HEK293 (cell line): ENCODE results near the gene LRRC8E.

Experiments
- CTCF ChIA-PET: fragments of 350-600 bp; formaldehyde crosslinking; extraction: SDS; loops from one replicate; lab custom pipeline; 2021; ENCODE audit warnings: antibody characterized with exemption; lab: Yijun Ruan, JAX
- POLR2A ChIA-PET: fragments of 300-600 bp; formaldehyde crosslinking; extraction: SDS; loops from one replicate; lab custom pipeline; 2020; ENCODE audit warnings: antibody characterized with exemption, inconsistent platforms; lab: Yijun Ruan, JAX
- H3K27ac ChIP-seq: fragments of 200-500 bp; sonication (Bioruptor generic); 2 replicates; pipeline ENCODE4 v1.5.1; 2014; ENCODE audit warnings: low read depth, low read length, control low read depth, inconsistent platforms; ENCODE audit errors: extremely low read depth
- H3K36me3 ChIP-seq, 2 experiments: fragments of 200-500 bp in 1 of 2; sonication (Bioruptor generic) in 1 of 2; 1 replicate in 1 of 2; 2 replicates in 1 of 2; pipeline ENCODE4 v1.5.1; 2014 to 2017; ENCODE audit warnings: inconsistent platforms in 2 of 2, low read length in 2 of 2; ENCODE audit not compliant: control insufficient read depth in 2 of 2, insufficient read depth in 1 of 2
- H3K4me1 ChIP-seq: fragments of 200-500 bp; sonication (Bioruptor generic); 2 replicates; pipeline ENCODE4 v1.5.1; 2014; ENCODE audit warnings: mild to moderate bottlenecking, low read length, inconsistent platforms; ENCODE audit not compliant: control insufficient read depth, insufficient read depth
- H3K4me3 ChIP-seq: 2 replicates; pipeline ENCODE4 v1.5.1; 2011; ENCODE audit warnings: low read depth, mild to moderate bottlenecking, control low read depth, low read length, moderate library complexity
- H3K9me3 ChIP-seq: fragments of 200-500 bp; sonication (Bioruptor generic); 2 replicates; pipeline ENCODE4 v1.5.1; 2014; ENCODE audit warnings: low read depth, low read length, inconsistent platforms; ENCODE audit not compliant: control insufficient read depth, insufficient read depth
- BCL11A ChIP-seq: fragments of 450-650 bp; formaldehyde crosslinking; IDR thresholded peaks from 2 replicates; pipeline ENCODE4 v1.5.1; 2016; ENCODE audit warnings: low read depth, missing biosample characterization, missing genetic modification characterization
- BCL11B ChIP-seq: fragments of 450-650 bp; formaldehyde crosslinking; IDR thresholded peaks from 2 replicates; pipeline ENCODE4 v1.5.1; 2016; ENCODE audit warnings: low read depth, missing biosample characterization, missing genetic modification characterization
- GLIS1 ChIP-seq: fragments of 450-650 bp; formaldehyde crosslinking; IDR thresholded peaks from 2 replicates; pipeline ENCODE4 v1.5.1; 2016; ENCODE audit warnings: missing biosample characterization, missing genetic modification characterization
- GLIS2 ChIP-seq: fragments of 450-650 bp; formaldehyde crosslinking; IDR thresholded peaks from 2 replicates; pipeline ENCODE4 v1.5.1; 2016; ENCODE audit warnings: missing biosample characterization, missing genetic modification characterization
- REPIN1 ChIP-seq: fragments of 450-650 bp; formaldehyde crosslinking; IDR thresholded peaks from 2 replicates; pipeline ENCODE4 v1.5.1; 2017; ENCODE audit warnings: missing biosample characterization, missing genetic modification characterization, low read depth
- TCF7L2 ChIP-seq: IDR thresholded peaks from 2 replicates; pipeline ENCODE4 v1.6.1; 2011; ENCODE audit warnings: low read depth, mild to moderate bottlenecking, inconsistent platforms, low read length, moderate library complexity, borderline replicate concordance
- ZBTB21 ChIP-seq: fragments of 450-650 bp; formaldehyde crosslinking; IDR thresholded peaks from 2 replicates; pipeline ENCODE4 v1.5.1; 2017; ENCODE audit warnings: missing biosample characterization, missing genetic modification characterization
- ZIC2 ChIP-seq: fragments of 450-650 bp; formaldehyde crosslinking; IDR thresholded peaks from 2 replicates; pipeline ENCODE4 v1.5.1; 2016; ENCODE audit warnings: missing biosample characterization, missing genetic modification characterization
- ZNF394 ChIP-seq: fragments of 450-650 bp; formaldehyde crosslinking; IDR thresholded peaks from 2 replicates; pipeline ENCODE4 v1.5.1; 2016; ENCODE audit warnings: missing biosample characterization, missing genetic modification characterization, mild to moderate bottlenecking, moderate library complexity, borderline replicate concordance
- ZNF544 ChIP-seq: fragments of 450-650 bp; formaldehyde crosslinking; IDR thresholded peaks from 2 replicates; pipeline ENCODE4 v1.5.0; 2017; ENCODE audit warnings: missing biosample characterization, missing genetic modification characterization
- ZNF626 ChIP-seq: fragments of 450-650 bp; sonication (Bioruptor Pico); formaldehyde crosslinking; IDR thresholded peaks from 2 replicates; pipeline ENCODE4 v1.5.1; 2018; ENCODE audit warnings: missing biosample characterization, missing genetic modification characterization, inconsistent platforms
- ZNF660 ChIP-seq: fragments of 450-650 bp; IDR thresholded peaks from 2 replicates; pipeline ENCODE4 v1.5.1; 2018; ENCODE audit warnings: missing biosample characterization, mild to moderate bottlenecking, missing genetic modification characterization
- ZNF707 ChIP-seq: fragments of 450-650 bp; formaldehyde crosslinking; IDR thresholded peaks from 2 replicates; pipeline ENCODE4 v1.5.1; 2016; ENCODE audit warnings: missing biosample characterization, missing genetic modification characterization
- TF ChIP-seq, protein P1 (sequence below): fragments of 450-650 bp; formaldehyde crosslinking; IDR thresholded peaks from 2 replicates; pipeline ENCODE4 v1.5.1; 2016; ENCODE audit warnings: missing biosample characterization, missing genetic modification characterization, low read depth
- TF ChIP-seq, protein P2 (sequence below): fragments of 450-650 bp; formaldehyde crosslinking; IDR thresholded peaks from 2 replicates; pipeline ENCODE4 v1.5.1; 2016; ENCODE audit warnings: missing biosample characterization, missing genetic modification characterization
- TF ChIP-seq, protein P3 (sequence below): fragments of 450-650 bp; formaldehyde crosslinking; IDR thresholded peaks from 2 replicates; pipeline ENCODE4; 2016; ENCODE audit warnings: missing biosample characterization, missing genetic modification characterization
- TF ChIP-seq, protein P4 (sequence below): fragments of 450-650 bp; formaldehyde crosslinking; IDR thresholded peaks from 2 replicates; pipeline ENCODE4 v1.5.1; 2016; ENCODE audit warnings: missing biosample characterization, missing genetic modification characterization

Gene LRRC8E

DNA sequence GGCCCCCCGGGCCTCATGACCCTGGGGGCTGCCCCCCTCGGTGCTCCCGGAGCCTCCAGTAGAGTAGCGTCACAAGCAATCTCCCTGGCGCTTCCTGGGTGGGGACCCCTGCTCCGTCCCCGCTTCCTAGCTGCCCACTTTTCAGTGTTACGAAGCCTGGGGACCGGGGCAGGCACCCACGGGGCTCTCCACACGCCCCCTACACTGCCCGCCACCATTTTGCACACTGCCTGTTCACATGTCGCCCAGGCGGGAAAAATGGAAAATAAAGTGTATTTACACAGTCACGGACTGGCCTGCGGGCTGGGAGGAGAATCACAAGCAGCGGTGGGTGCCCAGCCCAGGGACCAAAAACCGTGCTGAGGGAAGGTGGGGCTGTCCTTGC is 23.6 kb upstream of the LRRC8E start:
- TF ChIP-seq ZBTB21 (no peak), ZNF707 (tag by site-specific recombination) (no peak), TCF7L2 (no peak), ZIC2 (tag by site-specific recombination) (no peak), ZNF626 (no peak), ZNF544 (tag by site-specific recombination) (no peak), ZNF660 (tag by site-specific recombination) (no peak), REPIN1 (tag by site-specific recombination) (no peak), BCL11B (tag by site-specific recombination) (no peak)
- TF ChIP-seq, protein P1, sequence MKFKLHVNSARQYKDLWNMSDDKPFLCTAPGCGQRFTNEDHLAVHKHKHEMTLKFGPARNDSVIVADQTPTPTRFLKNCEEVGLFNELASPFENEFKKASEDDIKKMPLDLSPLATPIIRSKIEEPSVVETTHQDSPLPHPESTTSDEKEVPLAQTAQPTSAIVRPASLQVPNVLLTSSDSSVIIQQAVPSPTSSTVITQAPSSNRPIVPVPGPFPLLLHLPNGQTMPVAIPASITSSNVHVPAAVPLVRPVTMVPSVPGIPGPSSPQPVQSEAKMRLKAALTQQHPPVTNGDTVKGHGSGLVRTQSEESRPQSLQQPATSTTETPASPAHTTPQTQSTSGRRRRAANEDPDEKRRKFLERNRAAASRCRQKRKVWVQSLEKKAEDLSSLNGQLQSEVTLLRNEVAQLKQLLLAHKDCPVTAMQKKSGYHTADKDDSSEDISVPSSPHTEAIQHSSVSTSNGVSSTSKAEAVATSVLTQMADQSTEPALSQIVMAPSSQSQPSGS = no peak
- TF ChIP-seq, protein P2, sequence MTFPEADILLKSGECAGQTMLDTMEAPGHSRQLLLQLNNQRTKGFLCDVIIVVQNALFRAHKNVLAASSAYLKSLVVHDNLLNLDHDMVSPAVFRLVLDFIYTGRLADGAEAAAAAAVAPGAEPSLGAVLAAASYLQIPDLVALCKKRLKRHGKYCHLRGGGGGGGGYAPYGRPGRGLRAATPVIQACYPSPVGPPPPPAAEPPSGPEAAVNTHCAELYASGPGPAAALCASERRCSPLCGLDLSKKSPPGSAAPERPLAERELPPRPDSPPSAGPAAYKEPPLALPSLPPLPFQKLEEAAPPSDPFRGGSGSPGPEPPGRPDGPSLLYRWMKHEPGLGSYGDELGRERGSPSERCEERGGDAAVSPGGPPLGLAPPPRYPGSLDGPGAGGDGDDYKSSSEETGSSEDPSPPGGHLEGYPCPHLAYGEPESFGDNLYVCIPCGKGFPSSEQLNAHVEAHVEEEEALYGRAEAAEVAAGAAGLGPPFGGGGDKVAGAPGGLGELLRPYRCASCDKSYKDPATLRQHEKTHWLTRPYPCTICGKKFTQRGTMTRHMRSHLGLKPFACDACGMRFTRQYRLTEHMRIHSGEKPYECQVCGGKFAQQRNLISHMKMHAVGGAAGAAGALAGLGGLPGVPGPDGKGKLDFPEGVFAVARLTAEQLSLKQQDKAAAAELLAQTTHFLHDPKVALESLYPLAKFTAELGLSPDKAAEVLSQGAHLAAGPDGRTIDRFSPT (tag by site-specific recombination) = no peak
- TF ChIP-seq, protein P3, sequence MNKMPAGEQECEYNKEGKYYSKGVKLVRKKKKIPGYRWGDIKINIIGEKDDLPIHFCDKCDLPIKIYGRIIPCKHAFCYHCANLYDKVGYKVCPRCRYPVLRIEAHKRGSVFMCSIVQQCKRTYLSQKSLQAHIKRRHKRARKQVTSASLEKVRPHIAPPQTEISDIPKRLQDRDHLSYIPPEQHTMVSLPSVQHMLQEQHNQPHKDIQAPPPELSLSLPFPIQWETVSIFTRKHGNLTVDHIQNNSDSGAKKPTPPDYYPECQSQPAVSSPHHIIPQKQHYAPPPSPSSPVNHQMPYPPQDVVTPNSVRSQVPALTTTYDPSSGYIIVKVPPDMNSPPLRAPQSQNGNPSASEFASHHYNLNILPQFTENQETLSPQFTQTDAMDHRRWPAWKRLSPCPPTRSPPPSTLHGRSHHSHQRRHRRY (tag by site-specific recombination) = no peak
- TF ChIP-seq, all 188 proteins: peak for 0
- Histone ChIP-seq H3K36me3 (peaks cover 0 to 13% of the 10 kb centered on the region in 2 experiments; a peak in 1 of 3 replicates), H3K4me3 (no peak overlapping the region), H3K4me1 (no peaks in the 10 kb centered on the region), H3K27ac (no peak overlapping the region), H3K9me3 (no peaks in the 10 kb centered on the region)
- ChIA-PET CTCF (interaction anchor here (1.7 kb wide), 1 partner anchor 12 kb away, joined by 6 read pairs; no protein-coding TSS in a partner anchor), POLR2A (no interaction called here)

DNA sequence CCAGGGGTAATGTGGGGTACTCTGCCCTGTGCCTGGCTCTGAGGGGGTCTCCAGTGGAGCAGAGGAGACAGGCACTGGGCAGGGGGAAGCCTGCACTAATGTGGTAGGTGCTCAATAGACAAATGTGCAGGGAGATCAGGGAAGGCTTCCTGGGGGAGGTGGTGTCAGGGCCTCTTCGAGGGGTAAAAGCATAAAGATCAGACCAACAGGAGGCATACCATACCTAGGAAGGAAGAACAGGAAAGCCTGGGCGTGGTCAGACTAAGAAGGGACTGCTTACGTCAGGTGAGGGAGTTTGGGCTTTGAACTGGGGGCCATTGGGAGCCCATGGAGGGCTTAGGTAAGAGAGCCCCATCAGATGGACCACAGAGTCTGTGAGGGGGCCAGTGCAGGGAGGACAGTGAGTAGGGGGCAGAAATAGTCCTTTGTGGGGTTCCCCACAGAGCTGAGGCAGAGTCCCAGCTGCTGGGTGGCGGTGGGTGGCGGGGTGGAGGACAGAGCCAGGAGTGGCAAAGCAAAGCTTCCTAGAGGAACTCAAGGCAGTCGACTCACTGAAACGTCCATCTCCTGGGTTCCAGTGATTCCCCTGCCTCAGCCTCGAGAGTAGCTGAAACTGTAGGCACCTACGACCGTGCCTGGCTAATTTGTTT is 22.9 kb upstream of the LRRC8E start:
- no peak overlapping the region for H3K4me3 ChIP-seq
- H3K9me3 ChIP-seq = no peaks in the 10 kb centered on the region
- TF ChIP-seq GLIS1 (tag by site-specific recombination) = peak; percentile 66
- peak; percentile 47; the same call in 1 of the 2 replicates for TF ChIP-seq ZIC2 (tag by site-specific recombination)
- TF ChIP-seq, protein P4, sequence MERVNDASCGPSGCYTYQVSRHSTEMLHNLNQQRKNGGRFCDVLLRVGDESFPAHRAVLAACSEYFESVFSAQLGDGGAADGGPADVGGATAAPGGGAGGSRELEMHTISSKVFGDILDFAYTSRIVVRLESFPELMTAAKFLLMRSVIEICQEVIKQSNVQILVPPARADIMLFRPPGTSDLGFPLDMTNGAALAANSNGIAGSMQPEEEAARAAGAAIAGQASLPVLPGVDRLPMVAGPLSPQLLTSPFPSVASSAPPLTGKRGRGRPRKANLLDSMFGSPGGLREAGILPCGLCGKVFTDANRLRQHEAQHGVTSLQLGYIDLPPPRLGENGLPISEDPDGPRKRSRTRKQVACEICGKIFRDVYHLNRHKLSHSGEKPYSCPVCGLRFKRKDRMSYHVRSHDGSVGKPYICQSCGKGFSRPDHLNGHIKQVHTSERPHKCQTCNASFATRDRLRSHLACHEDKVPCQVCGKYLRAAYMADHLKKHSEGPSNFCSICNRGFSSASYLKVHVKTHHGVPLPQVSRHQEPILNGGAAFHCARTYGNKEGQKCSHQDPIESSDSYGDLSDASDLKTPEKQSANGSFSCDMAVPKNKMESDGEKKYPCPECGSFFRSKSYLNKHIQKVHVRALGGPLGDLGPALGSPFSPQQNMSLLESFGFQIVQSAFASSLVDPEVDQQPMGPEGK (tag by site-specific recombination) = peak; percentile 50; the same call in 1 of the 2 replicates
- peak; percentile 26; the same call in 1 of the 2 replicates for TF ChIP-seq GLIS2 (tag by site-specific recombination)
- TF ChIP-seq ZNF394 (tag by site-specific recombination) = 0 out of 2 replicates have a peak, but pooled peaks have one; percentile 44
- no peak for TF ChIP-seq BCL11A (tag by site-specific recombination)
- peaks cover 0 to 13% of the 10 kb centered on the region in 2 experiments; a peak in 1 of 3 replicates for H3K36me3 ChIP-seq
- H3K4me1 ChIP-seq = no peaks in the 10 kb centered on the region
- no peak overlapping the region for H3K27ac ChIP-seq
- CTCF ChIA-PET = interaction anchor here (1.4 to 1.7 kb wide), 2 partner anchors 13 to 38 kb away, joined by 3 to 6 read pairs; partner anchors contain the start of gene MAP2K7
- POLR2A ChIA-PET = interaction anchor here (1.1 kb wide), 1 partner anchor 38 kb away, joined by 3 read pairs; the partner anchor contains the start of gene MAP2K7
